ENCODE results near the gene DCTN5.
"Not testable (repeated sequence)": the region's sequence is repeated elsewhere in the genome, so short reads cannot be mapped to it uniquely, and the experiment has no call there.

Gene DCTN5

GRCh38 chr16:23722613-23723240 lies 81.5 kb downstream of the DCTN5 start:
- DNase-seq; intact Hi-C loops (cut with DNase I): not testable (repeated sequence)

DNA sequence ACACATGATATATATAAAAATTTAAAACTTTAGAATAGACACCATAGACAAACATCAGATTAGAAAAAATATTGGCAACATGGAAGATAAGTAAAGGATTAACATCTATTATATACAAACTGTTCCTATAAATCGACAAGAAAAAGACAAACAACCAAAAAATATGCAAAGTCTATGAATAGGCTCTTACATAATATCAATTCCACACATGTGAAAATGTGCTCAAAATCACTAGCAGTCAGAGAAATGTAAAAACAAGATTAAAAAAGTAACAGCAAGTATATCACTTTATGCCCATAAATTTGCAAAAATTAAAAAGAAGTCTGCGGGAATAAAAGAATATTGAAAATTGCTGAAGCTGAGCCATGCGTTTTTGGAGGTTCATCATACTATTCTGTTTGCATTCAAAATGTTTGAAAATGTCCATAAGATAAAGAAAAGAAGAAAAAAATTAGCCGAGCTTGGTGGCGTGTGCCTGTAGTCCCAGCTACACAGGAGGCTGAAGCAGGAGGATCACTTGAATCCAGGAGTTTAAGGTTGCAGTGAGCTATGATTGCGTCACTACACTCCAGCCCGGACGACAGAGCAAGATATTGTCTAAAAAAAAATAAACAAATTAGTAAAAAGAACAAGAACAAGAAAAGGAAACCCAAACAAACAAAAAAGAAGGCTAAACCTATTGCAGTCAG lies 83.0 kb downstream of the DCTN5 start:
- no peak for DNase-seq
- intact Hi-C loops (cut with DNase I): no loop called here

DNA sequence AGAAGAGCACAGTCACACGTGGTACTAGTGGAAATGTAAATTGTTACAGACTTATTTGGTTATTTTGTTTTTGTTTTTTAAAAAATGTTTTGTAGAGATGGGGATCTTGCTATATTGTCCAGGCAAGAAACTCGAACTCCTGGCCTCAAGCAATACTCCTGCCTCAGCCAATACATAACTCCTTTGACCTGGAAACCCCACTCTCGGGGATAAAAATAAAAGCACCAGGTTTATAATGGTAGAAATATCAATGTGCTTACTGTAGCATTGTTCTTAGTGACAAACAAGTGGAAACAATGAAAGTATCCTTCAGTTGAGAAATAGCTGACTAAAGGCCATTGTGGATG lies 83.5 kb downstream of the DCTN5 start:
- DNase-seq: no peak
- intact Hi-C loops (cut with DNase I): no loop called here

DNA sequence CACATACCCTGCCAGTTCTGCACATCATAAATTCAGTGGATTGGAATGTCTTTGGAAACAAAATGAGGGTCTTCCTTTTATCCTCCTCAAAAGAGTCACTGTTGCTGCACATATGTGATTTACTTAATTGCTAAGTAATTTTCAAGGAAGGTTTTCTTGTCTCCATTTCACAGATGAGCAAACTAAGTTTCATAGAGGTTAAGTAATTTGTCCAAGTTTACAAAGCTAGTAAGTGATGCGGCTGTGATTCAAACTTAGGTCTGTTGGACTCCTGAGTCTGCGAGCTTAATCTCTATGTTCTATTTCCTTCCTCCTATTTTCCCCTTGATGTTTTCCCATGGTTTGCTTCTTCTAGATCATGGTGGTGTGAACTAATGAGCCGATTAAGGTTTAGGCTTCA lies 85.4 kb downstream of the DCTN5 start:
- intact Hi-C loops (cut with DNase I): no loop called here
- no peak for DNase-seq

Data from posterior cingulate gyrus (tissue), 11 donors.